HS-27A (cell line): ENCODE data around the gene MAMSTR.
"Not testable (repeated sequence)": the region's sequence is repeated elsewhere in the genome, so short reads cannot be mapped to it uniquely, and the experiment has no call there.

Experiments
- DNase-seq: peaks from one replicate; pipeline ENCODE4 v3.0.0-alpha.2; 2012; ENCODE audit warnings: low read depth, missing footprints

MAMSTR gene

DNA sequence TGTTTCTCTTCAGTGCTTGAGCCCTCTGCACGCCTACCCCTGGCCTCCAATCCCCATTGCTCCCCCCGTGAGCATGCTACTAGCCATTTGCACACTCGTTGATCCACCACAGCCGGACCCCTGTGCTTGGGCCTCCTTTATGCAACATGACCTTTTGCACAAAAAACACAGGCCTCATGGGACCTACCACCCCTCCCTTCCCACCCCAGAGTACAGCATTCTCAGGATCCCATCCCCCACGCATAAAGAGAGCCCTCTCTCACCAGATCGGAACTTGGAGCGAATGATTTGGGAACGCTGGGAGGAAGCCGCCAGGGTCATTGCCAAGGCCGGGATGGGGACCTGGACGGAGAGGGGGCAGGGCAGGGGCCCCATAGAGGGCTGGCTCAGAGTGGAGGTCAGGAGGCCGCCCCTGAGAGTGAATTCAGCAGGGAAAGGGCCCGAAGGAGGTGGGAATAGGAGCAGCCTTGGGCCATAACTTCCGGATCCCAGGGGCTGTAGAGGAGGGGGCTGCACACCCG, 754 bp downstream of the MAMSTR start:
- DNase-seq, result no peak

DNA sequence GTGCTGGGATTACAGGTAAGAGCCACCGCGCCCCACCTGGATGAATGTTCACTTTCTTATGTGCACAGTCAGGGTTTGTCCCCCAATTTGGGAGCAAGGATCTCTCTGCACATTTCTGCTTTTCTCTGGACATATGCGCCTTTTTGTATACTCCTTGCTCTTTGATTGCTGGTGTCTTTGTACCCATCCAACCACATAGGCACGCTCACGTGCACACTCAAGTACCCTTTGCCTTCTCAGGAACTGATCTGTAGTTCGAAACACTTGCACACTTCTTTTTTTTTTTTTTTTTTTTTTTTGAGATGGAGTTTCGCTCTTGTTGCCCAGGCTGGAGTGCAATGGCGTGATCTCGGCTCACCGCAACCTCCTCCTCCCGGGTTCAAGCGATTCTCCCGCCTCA, 1.4 kb downstream of the MAMSTR start:
- DNase-seq, result not testable (repeated sequence)

DNA sequence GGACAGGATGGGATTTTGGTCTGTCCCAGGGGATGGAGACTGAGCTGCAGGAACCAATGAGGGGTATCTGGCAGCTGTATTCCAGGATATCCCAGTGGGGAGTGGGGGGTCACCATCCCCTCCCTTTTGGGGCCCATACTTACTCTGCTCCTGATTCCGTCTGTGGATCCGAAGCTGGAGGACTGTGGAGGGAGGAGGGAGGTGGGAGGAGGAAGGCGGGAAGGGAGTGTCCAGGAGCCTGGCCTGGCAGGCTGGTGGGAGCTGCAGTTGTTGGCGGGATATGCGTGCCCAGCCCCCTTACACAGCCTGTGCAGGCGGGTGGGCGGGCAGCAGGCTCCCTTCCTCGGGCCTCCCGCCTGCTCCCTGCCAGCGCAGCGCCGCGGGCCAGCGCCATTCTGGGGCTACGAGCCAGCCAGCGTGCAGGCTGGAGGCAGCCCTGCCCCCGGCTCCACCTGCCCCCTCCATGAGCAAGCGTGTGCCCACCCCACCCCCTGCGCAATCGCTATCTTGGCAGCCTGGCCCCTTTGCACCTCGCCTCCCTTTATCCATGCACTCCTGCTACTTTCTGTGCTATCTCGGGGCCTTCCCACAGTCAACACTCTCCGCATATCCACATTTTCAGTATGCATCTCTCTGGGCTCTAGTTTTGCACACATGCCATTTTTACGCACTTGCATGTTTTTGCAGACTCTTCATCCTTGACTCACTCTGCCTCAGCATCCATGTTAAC, 2.8 kb downstream of the MAMSTR start:
- DNase-seq, result no peak

GRCh38 chr19:48715681-48716171, 3.8 kb downstream of the MAMSTR start:
- no peak for DNase-seq

- DNase-seq, result no peak
Observed at GRCh38 chr19:48714759-48715675, 4.5 kb downstream of the MAMSTR start.

DNA sequence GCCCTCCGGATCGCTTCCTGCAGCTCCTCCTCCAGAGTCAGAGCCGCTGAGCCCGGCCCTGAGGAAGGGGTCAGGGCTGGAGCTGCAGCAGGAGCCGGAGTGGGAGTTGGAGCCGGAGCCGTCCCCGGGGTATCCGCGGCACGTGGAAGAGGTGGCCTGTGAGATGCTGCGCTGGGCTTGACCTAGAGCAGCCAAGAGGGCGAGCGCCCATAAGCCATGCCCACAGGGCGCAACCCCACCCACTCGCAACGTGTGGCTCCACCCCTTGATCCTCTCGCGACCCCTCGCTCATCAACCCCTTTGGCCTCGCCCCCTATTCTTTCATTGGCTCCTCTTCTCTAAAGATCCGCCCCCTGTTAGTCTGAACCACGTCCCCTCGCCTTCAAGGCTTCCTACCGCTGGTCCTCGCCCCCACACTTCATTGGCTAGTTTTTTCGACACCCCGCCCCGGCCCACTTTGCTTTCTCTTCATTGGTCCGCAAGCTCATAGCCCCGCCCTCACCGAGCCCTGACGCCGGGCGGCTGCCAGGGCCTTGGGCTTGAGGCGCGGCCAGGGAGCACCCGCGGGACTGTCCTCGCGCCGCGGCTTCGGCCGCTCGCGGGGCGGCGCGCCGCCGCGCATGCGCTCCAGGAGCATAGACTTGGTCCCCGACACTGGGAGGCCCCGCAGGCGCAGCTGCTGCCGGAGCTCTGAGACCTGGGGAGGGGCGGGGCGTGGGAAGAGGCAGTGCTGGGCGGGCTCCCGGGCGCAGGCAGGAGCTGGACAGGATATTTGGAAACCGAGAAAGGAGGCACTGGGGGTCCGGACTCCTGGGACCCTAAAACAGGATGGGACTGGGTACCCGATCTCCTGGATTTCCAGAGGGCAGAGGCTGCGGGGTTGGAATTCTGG, 5.4 kb downstream of the MAMSTR start:
- peak; percentile 99 for DNase-seq

DNA sequence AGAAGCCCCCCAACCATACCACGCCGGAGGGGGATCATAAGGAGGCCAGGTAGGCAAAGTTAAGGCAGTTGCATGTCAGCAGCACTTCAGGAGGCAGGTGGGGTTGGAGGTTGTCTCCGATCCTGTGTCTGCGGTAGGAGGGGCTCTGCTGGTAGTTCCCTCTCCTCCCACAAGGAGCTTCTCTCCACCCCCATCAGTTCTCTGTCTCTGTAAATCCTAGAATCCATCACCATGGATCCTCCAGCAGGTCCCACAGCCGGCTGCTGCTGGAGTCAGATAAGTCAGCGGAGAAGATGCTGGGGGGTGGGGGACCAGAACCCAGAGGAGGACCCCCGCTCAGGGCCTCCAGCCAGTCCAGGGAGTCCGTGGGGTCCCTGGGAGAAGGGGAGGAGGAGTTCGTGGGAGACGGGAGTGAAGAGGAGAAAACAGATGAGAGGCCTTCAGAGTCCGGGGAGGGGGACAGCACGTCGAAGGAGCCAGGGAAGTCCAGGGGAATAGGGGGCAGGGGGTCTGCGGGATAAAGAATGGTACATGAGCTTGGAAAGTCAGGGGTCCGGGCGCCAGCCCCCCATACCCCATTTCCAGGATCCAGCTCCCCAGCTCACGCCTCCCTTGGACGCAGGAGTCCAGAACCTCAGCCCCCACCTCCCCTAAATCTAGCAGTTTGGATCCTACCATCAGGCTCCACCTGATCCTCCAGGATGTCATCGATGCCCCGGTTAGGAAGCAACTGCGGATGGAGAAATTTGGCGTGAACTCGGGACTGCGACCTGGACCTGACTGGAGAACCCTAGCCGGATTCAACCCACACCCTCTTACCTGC, 6.3 kb downstream of the MAMSTR start:
- DNase-seq, result no peak

GRCh38 chr19:48711106-48711662, 8.3 kb downstream of the MAMSTR start:
- DNase-seq, result no peak

DNA sequence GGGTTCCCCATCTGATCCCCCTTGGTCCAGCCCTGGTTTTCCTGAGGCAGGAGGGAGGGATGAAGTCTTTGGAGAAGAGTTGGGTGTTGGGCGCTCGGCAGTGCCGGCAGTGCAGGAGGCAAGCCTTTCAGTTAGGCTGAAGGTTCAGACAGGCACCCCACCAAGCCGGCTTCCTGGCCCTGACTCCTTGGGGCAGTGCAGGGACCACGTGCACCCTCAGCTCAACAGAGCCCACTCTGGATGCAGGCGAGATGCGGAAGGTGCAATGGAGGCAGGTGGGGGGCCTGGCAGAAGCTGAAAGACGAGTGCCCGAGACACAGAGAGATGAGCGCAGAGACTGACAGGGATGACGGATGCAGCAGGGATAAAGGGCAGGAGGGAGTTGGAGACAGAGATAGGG, 11.1 kb downstream of the MAMSTR start:
- DNase-seq, result no peak

- no peak for DNase-seq
Observed at GRCh38 chr19:48705431-48705830, 14.1 kb downstream of the MAMSTR start.

- no peak for DNase-seq
Observed at GRCh38 chr19:48703316-48703715, 16.2 kb downstream of the MAMSTR start.

DNA sequence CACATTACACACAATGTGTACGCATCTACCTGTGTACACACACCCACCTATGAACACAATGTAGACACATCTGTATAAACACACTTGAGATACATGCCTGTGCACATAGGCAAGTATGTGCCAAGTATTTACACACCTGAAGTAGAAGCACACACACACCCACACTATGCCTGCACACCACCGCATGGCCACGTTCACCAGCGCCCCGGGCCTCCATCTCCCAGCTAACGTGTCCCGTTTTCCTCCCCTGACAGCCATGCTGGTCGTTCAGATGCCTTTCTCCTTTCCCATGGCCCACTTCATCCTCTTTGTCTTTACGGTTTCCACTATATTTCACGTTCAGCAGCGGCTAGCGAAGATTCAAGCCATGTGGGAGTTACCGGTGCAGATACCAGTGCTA, 16.8 kb downstream of the MAMSTR start:
- DNase-seq, result no peak

DNA sequence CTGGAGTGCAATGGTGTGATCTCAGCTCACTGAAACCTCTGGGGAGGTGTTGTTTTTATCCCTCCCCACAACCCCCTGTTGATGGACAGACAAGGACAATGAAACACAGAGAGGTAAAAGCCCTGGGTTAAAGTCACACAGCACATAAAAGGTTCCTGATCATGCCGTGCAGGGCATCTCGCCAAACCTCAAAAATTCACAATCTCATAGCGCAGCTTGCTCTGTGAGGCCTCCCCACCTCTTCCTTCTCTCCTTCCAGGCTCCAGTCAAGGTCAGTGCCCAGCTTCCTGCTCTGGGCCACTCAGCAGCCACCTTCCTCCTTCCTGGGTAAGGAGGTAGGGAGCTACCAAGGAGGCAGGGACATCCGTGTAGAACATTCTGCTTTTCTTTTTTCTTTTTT, 21.5 kb downstream of the MAMSTR start:
- peak; percentile 34 for DNase-seq

DNA sequence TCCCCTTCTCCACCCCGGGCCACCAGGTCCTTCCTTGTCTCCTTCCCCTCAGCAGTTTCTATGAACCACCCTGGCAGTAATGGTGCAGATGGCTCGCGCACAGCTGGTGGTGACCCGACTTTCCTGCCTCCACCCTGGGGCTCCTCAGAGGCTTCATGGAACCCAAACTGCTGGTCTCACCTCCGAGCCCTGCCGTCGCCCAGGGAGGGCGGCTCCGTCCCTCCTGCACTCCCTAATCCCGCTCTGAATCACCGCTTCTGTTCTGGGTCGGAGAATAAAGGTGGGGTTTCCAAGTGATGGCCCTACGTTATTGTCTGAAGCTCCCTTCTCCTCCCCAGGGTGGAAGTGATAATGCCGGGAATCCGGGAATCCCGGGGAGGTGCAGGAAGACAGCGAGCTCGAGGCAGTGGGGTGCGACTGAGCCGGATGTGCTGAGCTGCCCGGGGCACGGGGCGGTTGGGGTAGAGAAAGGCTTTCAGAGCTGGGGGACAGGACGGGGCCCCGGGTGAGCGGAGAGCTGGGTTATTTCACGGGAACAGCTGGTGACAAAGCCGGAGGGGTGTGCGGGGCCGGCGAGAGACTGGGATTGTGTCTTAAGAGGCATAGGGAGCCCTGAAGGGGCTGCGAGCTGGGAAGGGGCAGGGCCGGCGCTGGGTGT, 23.0 kb downstream of the MAMSTR start:
- DNase-seq, result no peak

GRCh38 chr19:48695743-48696352, 23.7 kb downstream of the MAMSTR start, which contains the start of gene FUT2:
Gene FUT2, plus strand, starts transcription at chr19:48695971. Its CDS starts 6,986 bp downstream, at chr19:48702957.
- DNase-seq, result no peak

DNA sequence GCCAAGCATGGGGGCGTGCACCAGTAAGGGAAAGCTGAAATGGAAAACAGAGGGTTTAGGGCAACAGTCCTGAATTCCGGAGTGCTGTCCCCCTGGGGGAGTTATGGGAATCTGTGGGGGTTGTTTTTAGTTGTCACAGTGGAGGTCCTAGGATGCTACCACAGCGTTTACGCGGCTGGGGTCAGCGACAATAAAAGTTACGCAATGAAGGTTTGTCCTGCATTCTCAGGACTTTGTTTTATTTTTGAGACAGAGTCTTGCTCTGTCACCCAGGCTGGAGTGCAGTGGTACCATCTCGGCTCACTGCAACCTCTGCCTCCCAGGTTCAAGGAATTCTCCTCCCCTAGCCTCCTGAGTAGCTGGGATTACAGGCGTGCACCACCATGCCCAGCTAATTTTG, 25.9 kb downstream of the MAMSTR start:
- DNase-seq, result not testable (repeated sequence)

DNA sequence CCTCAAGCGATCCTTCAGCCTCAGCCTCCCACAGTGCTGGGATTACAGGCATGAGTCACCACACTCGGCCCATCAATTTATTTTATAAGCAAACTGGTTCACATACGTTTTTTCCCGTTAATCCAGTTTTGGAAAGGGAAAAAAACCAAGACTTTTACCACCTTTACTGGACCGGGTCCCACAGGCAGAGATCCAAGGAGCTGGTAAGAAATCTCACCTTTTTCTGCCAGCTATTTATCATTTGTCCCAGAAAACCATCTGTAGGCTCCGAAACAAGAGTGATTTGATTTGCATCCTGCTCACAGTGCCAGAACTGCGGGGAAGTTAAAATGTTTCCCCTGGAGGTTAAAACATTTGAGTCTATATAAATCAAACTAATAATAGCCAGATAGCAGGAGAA, 30.1 kb downstream of the MAMSTR start:
- no peak for DNase-seq

GRCh38 chr19:48687776-48688175, 31.7 kb downstream of the MAMSTR start:
- DNase-seq, result no peak

GRCh38 chr19:48686637-48687036, 32.9 kb downstream of the MAMSTR start:
- not testable (repeated sequence) for DNase-seq
